Neural progenitor cell (in vitro differentiated cells): ENCODE measurements around the gene CDH13.

Source experiments
- CTCF ChIP-seq: fragments of 200-600 bp; sonication (generic); IDR thresholded peaks from 2 replicates; pipeline ENCODE4 v1.5.1; 2017; ENCODE audit warnings: antibody characterized with exemption, mild to moderate bottlenecking
- EZH2 ChIP-seq: fragments of 200-600 bp; sonication (generic); IDR thresholded peaks from 2 replicates; pipeline ENCODE4 v1.6.1; 2017; ENCODE audit warnings: antibody characterized with exemption, mild to moderate bottlenecking, moderate library complexity
- EZH2phosphoT487 ChIP-seq: fragments of 200-600 bp; sonication (generic); IDR thresholded peaks from 2 replicates; pipeline ENCODE4 v1.6.1; 2017; ENCODE audit warnings: antibody characterized with exemption

DNA sequence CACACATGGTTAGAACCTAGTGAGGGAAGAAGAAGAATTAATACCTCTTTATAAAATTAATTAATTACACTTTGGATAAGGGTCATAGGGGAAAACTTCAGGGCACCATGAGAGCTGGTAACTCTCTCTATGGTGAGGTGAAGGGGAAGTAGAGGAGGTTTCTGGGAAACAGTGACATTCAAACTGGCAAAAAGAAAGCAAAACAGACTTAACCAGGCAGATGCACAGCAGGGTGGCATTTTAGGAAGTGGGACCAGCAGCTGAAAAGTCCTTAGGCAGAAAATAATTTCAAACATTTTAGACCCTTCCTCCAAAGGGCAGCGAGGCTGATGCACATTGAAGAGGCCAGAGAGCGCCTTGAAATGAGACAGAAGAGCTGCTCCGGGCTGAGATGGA, 157.8 kb downstream of the CDH13 start:
- no peak for TF ChIP-seq EZH2
- no peak for TF ChIP-seq CTCF
- TF ChIP-seq EZH2phosphoT487 = no peak
